ENCODE data around the gene GSG1L.
A peak's percentile ranks its signal among the peaks of the same experiment; 100 is the strongest.
"Not testable (repeated sequence)": the region's sequence is repeated elsewhere in the genome, so short reads cannot be mapped to it uniquely, and the experiment has no call there.

GSG1L gene

DNA sequence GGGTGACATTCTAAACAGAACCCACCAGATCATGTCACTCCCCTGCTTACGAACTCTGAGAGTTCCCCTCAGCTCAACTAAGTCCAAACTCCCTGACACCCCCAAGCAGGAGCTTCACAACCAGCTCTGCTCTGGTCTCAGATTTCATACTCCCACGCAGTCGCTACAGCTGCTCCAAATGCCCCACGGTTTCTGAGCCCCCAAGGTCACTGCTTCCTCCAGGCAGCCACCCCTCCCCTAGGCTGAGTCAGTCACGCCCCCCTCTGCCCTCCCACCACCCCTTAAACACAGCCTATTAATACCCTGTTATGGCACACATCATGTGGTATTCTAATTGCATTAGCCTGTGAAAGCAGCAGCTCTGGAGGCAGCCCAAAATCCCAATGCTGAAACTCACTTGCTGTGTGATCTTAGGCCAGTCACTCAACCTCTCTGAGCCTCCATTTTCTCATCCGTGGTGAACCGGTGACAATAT, 51.5 kb downstream of the GSG1L start:
- DNase-seq: peak; percentile 54

DNA sequence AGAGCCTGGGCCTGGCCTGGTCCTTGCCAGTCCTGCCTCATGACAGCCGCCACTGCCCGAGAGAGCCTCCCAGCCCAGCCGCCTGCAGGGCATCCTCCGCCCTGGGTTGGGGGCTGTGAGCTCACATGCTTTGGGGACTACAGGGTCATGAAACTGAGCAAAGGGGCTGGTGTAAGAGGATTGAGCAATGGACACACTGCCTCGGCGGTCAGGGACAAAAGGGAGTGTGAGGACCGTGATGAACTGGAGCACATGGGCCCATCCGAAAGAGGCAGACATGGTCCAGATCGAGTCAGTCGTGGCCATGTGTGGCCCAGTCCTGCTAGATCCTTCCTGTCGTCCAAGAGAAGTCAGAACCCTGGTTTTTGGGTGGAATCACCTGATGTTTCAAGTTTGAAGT, 52.3 kb downstream of the GSG1L start:
- no peak for DNase-seq

DNA sequence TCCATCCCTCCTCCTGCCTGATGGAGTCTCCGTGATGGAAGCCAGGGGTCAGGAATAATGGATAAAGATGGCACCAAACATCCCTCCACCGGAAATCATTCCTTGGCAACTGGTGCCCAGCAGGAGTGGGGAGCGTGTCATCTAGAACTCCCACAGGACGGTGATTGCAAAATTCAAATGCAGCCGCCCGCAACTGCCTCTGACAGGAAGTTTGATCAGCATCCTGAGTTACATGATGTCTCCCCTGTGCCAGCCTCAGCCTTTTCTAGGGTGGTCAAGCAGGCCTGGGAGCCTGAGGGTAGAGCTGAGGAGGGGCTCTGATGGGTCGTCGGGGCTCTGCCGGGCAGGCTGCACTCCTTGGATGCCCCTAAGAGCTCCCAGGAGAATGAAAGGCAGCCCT, 52.8 kb downstream of the GSG1L start:
- peak; percentile 42 for DNase-seq

DNA sequence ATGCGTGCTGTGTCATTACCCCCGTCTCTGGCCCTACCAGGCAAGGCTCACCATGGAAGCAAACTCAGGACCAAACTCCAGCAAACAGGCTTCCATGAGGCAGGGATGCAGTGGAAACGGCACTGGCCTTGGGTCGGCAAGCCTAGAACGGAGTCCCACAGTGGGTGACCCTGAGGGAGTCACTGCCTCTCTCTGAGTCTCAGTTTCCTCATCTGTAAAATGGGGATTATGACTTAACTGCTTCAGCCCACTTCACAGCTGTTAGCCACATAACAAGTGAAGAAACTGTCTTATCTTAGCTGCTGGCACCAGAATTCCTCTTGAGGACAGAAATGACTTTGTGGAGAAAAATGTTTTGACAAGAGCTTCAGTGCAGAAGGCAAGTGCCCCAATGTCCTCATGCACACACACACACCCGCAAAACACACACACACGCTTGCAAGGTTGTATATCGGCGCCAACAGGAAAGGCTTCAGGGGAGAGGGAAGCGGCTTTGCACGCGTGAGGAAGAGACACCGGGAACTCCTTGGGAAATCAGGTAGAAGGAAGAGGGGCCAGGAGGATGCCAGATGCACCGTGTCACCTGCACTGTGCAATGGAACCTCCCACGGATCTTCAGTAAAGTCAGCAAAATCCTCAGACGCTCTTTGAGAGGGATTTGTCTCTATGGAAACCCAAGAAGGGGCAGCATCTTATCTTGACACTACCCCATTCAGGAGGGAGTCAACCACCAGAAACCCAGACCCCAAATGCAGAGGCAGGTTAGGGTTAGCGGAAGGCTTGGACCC, 53.7 kb downstream of the GSG1L start:
- DNase-seq: no peak

DNA sequence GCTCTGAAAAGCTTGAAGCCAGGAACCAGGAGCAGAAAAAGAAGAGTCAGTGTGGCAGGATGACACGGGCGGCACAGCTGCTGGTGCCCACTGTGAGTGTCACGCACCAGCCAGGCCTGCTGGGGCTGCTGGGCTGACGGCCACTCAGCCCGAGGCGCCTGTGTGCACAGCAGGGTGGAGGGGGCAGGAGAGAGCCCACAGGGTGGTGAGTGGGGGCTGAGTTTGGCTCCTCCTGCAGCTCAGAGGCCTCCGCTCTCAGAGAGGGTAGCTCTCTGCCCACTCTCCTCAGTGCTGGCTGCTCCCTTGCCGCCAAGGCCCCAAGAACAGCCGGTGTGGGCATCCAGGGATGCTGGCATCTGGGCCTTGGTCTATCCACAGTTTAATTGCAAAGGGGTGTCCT, 59.6 kb downstream of the GSG1L start:
- no peak for DNase-seq

DNA sequence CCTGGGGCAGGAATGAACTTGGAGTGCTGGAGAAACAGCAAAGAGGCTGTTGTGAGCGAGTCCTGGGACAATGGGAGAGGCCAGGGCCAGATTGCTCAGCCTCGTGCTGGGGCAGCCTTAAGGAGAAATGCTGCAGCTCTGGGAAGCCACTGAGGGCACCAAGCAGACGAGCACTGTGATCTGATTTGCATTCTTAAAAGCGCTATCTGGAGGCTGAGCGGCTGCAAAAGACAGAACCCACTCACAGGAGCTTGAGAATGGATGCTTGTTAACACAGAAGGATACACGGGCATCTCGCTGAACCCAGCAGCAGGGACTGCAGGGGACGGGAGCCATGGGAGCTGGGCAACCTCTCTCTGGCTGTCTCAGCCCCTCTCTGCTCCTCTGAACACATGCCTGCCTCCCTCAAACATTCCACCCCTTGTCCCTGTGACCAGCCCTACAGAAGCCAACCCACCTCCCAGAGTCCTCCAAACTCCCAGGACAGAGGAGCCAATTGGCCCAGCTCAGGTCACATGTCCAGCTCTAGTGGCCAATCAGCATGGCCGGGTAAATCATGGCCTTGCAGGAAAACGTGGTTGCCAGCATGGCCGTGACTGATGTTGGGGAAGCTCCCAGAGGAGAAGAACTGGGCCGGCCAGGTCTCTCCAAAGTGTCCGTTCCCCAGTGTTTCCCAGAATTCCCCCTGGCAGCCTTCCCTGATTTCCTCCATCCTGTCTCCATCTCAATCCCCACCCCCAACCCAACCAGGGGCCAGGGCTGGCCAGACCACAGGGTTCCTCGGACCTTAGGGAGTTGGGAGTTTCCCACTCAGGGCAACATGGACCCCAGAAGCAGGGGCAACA, 60.3 kb downstream of the GSG1L start:
- no peak for DNase-seq

DNA sequence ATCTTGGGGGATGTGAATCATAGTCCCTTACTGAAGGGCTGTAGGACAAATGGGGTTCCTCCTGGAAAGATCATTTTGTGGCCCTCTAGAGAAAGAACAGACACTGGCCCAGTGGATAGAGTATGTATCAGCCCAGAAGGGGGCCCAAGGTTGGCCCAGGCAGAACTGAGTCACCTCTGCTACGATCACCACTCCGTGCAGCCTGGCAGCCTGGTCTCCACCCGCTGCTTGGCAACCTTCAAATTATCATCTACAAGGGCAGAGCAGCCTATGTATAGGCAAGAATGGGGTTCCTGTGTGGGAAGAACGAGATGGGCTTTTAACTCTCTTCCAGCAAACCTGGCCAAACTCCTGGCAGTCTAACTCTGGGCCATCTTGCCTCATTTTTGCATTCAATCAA, 61.9 kb downstream of the GSG1L start:
- DNase-seq: no peak

DNA sequence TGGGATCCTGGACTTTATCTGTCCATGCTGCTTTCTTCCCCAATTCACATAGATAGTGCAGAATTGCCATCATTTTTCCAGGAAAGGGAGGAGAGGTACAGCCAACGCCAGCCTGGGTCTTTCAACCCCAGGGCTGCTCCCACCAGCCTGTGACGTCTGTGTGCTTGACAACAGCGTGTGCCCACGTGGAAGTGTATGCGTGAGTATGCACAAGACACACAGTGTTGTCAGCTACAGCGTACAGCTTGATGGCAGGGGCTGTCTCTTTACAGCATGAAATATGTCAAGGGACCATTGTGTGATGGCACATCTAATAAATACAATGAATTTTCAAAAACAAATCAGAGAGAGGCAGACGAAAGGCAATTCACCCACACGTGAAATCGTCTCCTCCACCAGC, 62.3 kb downstream of the GSG1L start:
- DNase-seq: no peak

DNA sequence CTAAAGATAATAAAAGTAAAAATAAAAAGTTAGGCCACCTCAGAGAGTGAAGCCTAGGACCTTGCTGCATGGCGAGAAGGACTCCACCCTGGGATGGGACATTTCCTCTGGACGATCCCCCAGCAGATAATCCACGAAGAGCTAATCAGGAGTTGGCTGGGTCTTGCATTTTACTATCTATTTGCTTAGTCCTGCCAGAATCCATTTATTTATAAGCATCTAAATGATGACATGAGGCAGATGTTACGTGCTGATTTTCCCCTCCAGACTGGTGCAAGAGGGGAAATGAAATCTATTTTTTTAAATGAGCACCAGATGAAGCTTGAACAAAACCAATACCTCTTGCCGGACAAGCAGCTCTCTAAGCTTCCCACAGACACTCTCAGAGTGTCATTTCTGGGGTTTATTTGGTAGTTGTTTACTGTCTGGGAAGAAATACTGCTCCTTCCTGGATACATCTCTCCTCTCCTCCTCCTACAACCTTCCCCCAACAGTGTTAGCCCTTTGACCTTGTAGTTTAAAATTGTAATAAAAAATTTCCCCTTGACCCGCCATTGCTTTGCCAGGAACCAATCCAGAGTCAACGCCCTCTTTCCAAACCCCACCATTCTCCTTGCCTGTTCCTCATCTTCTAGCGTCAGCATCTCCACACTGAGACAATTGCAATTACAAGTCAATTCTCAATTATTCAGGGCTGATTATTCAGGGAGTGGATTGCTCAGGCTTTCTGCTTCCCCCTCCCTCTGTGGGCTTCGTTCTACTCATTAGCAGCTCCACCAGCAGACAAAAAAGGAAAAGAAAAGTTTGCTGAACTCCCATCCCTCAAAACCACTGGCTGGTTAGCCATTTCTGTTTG, 63.0 kb downstream of the GSG1L start:
- no peak for DNase-seq

DNA sequence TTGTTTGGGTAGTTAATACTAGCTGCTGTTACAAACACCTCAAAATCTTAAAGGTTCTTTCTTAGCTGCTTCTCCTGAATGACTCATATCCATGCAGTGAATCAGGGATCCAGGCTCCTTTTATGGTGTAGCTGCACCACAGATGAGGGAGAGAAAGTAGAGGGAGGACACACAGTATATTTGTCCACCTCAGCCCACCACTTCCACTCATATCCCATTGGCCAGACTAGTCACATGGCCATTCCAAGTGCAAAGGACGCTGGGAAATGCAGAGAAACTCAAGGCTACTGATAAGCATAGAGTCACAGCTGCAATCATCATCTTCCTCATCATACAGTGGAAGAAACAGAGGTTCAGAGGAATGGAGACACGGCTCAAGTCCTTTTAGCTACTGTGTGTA, 63.8 kb downstream of the GSG1L start:
- DNase-seq: no peak

DNA sequence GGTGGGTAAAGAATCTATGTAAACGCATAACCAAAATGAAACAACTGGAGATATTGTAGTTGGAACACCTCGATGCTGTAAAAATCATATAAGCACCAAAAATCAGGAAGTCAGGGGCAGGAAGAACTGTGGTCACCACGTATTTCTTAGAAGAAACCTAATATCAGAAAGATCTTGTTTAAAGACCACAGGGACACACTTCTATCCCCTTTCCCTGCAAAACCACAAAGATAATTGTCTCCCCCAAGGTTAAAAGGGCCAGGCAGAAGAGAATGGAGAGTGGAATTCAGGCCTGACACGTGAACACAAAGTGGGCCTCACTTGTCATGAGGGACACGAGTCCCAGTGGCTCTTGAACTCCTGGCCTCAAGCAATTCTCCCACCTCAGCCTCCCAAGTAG, 68.1 kb downstream of the GSG1L start:
- DNase-seq: no peak

DNA sequence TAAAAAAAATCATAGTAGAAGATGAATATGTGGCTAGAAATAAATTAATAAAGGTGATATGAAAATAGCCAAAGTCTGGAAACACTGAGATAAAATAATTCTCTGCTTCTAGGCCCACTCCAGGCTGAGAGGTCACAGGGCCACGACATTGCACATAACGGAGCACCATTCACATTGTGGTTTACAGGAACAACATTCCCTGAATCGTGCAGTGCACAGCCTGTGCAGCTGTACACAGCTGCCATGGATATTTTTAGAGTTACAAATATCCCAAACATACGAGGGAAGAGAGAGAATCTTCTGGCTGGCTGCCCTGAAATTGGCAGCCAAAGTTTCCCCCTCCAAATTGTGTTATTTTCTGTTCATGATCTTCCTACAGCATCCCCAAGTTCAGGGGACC, 68.8 kb downstream of the GSG1L start:
- DNase-seq: no peak

DNA sequence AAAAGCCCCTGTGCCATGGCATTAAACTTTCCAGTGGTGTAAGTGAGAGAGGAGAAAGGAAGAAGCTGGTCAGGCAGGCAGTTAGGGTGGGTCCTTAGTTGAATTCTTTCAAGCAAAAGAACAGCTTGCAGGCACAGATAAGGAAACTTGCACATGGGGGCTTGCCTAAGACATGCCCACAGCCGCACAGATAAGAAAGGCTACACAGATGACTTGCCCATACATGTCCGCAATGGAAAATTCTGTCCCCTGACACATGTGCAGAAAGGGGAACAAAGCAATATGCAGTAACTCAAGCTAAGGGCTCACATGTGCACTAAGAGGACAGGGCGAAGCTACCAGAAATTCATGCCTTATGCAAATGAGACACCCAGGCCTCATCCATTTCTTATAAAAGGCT, 69.9 kb downstream of the GSG1L start:
- DNase-seq: peak; percentile 57

DNA sequence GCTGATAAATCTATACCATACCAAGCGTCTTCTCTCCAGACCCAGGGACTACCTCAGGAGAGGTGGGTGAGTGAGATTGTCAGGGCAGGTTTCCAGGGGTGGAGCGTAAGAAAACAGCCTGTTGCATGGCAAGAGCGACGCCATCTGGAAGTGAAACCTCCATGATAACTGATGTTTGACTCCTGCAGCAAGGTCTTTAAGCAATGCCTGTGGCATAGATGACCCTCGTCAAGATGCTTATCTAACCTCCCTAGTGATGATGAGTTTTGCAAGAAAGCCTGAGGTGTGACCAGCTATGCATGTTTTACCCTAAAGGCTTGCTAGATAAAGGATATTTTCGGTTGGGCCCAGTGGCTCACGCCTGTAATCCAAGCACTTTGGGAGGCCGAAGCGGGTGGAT, 71.6 kb downstream of the GSG1L start:
- DNase-seq: no peak

DNA sequence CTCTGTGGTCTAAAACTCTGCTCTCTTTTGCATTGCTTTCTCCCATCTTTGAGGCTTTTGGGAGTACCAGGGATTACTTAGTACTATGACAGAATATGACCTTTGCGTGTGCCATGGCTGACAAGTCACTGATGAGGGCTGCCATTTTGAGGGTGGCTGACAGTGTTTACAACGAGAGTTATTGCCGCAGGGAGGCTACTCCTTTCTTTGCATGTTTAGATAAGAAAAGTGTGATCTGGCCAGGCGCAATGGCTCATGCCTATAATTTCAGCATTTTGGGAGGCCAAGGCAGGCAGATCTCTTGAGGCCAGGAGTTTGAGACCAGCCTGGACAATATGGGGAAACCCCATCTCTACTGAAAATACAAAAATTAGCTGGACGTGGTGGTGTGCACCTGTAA, 77.5 kb downstream of the GSG1L start:
- DNase-seq: no peak

DNA sequence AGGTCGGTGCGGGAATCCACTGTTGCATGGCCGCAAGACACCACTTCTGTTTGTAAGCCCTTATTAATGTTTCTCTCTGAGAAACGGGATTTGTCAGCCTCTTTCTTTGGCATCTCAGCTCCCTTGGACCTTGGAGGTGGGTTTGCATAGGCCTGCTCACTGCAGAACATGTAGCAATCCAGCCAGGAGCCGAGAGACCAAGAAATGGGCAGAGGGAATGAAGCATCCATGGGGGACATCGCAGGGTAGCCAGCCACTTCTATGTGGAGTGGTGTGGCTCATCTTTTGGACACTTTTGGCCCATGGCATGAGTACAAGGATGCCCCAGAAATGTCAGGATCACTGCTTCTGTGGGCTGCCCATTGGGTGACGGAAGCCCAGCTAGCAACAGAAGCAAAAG, 79.4 kb downstream of the GSG1L start:
- DNase-seq: no peak

DNA sequence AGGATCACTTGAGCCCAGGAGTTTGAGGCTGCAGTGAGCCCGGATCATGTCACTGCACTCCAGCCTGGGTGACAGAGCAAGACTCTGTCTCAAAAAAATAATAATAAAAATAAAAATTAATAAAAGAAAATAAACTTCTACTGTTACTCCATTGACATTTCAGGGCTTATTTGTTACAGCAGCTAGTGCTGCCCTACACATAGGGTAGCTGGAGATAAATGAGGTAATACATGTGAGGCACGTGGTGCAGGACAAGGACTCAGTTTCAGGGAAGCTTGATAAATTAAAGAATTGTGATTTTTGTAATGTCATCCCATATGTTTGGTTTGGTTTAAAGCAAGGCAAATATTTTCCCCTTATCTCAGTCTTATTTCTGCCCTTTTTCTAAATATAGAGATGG, 80.3 kb downstream of the GSG1L start:
- no peak for DNase-seq

DNA sequence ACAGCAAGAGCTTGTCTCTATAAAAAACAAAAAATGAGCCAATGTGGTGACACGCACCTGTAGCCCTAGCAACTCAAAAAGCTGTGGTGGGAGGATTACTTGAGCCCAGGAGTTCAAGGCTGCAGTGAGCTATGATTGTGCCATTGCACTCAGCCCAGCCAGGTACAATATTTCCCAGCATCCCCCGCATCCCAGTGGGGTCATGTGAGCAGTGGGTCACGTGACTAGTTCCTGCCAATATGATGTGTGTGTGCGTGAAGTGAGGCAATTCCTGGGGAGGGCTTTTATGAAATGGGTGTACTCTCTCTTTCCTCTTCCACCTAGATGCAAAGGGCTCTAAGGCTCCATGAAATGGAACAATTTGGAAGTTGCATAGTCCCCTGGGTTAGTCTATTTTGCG, 81.3 kb downstream of the GSG1L start:
- DNase-seq: peak; percentile 82

DNA sequence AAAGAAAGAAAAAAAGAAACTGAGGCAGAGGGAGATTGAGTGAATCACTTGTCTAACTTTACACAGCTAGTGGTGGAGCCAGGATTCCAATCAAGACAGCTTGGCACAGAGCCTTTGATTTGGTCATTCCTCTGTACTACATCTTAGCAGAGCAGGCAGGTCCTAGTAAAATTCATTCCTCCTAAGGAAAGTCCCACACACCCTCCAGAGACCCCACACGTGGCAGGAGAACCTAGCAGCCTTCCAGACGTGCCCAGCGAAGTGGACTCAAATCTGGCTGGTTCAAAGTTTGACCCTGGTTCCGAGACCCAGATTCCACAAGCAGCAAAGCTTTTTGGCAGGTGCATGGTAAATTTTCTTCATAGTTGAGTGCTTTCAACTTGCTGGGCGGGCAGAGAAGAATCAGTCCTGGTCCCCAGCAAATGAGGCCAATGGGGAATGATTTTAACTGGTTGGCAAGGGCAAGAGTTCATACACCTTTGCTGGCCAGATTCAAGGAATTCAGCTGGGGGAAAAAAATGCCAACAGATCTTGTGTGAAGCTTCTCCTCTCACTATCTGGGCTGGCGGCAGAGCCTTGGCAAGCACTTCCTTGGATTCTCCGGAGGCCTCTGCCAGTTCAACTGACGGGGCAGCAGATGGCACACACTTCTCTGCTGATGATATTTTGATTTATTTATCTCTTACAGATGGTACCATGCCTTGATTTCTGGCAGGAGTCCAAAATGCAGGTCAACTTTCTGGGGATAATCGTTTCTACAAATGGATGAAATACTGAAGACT, 82.4 kb downstream of the GSG1L start:
- peak; percentile 96 for DNase-seq

DNA sequence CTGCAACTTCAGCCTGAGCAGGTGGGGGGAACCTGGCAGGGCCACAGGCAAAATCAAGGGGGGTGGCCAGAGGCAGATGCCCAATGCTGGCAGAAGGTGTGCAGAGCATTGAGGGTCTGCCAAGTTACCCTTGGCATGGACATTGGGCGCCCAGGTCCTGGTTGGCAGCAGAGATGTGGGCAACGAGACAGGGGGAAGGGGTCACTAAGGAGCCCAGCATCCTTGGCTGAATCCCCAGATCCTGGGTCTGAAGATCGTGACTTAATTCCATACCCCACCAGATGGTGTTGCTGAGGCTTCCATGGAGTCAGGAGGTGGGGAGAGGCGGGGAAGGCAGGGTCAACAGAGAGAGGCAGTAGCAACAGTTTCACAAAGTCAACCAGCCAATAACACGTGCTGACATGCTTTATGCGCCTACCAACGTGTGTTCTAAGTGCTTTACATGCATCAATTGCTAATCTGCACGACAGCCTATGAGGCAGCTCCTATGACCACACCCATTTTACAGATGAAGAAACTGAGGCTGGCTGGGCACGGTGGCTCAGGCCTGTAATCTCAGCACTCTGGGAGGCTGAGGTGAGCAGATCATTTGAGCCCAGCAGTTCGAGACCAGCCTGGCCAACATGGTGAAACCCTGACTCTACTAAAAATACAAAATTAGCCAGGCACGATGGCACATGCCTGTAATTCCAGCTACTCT, 83.3 kb downstream of the GSG1L start:
- DNase-seq: peak; percentile 77

DNA sequence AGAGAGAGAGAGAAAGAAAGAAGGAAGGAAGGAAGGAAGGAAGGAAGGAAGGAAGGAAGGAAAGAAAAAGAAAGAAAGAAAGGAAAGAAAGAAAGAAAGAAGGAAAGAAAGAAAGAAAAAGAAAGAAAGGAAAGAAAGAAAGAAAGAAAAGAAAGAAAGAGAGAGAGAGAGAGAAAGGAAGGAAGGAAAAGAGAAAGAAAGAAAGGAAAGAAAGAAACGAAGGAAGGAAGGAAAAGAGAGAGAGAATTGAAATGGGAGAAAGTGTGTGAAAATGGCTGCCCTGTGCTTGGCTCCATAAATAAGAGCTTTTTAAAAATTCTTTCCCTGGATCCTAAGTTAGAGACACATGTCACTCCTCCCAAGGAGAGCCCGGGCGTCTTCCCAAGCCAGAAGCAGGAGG, 83.8 kb downstream of the GSG1L start:
- DNase-seq: not testable (repeated sequence)

DNA sequence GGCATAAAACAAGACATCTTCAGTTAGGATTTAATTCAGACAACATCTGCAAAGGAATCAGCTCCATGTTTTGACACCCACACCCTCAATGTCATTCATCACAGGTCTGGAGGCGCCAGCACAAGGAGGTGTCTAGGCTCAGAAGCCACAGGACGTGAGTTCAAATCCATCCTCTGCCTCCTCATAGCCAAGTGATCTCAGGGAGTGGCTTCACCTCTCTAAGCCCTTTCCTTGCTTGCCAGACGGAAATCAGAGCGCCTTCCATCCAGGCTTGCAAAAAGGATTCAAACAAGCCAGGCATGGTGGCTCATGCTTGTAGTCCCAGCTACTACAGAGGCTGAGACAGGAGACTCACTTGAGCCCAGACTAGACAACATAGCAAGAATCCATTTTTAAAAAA, 84.6 kb downstream of the GSG1L start:
- no peak for DNase-seq

Measured in NCI-H2171 treated with DMSO at 0.1 percent for 48 hours (cell line).